ENCODE data around the gene CCDC174.

DNA sequence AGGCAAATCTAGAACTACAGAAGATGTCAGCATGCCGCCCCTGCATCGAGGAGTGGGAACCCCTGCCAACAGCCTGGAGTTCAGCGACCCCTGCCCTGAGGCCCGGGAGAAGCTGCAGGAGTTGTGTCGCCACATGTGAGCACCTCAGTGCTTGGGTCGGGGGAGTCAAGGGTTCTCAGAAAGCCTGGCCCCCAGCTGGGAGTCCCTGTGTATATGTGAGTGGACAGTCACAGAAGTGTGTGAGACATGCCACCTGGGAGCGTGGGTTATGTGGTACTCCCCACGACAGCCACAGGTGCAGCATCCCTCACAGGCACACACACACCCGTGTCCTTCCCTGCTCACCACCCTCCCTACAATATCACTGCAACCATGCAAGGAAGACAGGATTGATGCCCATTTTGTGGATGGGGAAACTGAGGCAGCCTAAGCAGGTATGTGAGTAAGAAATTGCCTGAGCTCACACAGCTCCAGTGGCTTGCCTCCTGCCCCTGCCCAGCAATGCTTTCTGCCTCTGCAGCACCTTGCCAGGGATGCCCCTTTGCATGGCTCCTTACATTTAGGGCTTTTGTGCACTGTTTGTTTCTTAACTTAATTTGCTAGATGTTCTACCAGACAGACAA lies 51.7 kb downstream of the CCDC174 start:
- TF ChIP-seq, protein P1, sequence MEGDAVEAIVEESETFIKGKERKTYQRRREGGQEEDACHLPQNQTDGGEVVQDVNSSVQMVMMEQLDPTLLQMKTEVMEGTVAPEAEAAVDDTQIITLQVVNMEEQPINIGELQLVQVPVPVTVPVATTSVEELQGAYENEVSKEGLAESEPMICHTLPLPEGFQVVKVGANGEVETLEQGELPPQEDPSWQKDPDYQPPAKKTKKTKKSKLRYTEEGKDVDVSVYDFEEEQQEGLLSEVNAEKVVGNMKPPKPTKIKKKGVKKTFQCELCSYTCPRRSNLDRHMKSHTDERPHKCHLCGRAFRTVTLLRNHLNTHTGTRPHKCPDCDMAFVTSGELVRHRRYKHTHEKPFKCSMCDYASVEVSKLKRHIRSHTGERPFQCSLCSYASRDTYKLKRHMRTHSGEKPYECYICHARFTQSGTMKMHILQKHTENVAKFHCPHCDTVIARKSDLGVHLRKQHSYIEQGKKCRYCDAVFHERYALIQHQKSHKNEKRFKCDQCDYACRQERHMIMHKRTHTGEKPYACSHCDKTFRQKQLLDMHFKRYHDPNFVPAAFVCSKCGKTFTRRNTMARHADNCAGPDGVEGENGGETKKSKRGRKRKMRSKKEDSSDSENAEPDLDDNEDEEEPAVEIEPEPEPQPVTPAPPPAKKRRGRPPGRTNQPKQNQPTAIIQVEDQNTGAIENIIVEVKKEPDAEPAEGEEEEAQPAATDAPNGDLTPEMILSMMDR (tag by site-specific recombination; IDR thresholded peaks at IDR 0.05), result no peak
- TF ChIP-seq ZBTB7A (tag by site-specific recombination; IDR thresholded peaks at IDR 0.05; ENCODE audit: low read depth), result no peak
- TF ChIP-seq, protein P2, sequence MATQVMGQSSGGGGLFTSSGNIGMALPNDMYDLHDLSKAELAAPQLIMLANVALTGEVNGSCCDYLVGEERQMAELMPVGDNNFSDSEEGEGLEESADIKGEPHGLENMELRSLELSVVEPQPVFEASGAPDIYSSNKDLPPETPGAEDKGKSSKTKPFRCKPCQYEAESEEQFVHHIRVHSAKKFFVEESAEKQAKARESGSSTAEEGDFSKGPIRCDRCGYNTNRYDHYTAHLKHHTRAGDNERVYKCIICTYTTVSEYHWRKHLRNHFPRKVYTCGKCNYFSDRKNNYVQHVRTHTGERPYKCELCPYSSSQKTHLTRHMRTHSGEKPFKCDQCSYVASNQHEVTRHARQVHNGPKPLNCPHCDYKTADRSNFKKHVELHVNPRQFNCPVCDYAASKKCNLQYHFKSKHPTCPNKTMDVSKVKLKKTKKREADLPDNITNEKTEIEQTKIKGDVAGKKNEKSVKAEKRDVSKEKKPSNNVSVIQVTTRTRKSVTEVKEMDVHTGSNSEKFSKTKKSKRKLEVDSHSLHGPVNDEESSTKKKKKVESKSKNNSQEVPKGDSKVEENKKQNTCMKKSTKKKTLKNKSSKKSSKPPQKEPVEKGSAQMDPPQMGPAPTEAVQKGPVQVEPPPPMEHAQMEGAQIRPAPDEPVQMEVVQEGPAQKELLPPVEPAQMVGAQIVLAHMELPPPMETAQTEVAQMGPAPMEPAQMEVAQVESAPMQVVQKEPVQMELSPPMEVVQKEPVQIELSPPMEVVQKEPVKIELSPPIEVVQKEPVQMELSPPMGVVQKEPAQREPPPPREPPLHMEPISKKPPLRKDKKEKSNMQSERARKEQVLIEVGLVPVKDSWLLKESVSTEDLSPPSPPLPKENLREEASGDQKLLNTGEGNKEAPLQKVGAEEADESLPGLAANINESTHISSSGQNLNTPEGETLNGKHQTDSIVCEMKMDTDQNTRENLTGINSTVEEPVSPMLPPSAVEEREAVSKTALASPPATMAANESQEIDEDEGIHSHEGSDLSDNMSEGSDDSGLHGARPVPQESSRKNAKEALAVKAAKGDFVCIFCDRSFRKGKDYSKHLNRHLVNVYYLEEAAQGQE (tag by site-specific recombination; IDR thresholded peaks at IDR 0.05), result no peak
- TF ChIP-seq, protein P3, sequence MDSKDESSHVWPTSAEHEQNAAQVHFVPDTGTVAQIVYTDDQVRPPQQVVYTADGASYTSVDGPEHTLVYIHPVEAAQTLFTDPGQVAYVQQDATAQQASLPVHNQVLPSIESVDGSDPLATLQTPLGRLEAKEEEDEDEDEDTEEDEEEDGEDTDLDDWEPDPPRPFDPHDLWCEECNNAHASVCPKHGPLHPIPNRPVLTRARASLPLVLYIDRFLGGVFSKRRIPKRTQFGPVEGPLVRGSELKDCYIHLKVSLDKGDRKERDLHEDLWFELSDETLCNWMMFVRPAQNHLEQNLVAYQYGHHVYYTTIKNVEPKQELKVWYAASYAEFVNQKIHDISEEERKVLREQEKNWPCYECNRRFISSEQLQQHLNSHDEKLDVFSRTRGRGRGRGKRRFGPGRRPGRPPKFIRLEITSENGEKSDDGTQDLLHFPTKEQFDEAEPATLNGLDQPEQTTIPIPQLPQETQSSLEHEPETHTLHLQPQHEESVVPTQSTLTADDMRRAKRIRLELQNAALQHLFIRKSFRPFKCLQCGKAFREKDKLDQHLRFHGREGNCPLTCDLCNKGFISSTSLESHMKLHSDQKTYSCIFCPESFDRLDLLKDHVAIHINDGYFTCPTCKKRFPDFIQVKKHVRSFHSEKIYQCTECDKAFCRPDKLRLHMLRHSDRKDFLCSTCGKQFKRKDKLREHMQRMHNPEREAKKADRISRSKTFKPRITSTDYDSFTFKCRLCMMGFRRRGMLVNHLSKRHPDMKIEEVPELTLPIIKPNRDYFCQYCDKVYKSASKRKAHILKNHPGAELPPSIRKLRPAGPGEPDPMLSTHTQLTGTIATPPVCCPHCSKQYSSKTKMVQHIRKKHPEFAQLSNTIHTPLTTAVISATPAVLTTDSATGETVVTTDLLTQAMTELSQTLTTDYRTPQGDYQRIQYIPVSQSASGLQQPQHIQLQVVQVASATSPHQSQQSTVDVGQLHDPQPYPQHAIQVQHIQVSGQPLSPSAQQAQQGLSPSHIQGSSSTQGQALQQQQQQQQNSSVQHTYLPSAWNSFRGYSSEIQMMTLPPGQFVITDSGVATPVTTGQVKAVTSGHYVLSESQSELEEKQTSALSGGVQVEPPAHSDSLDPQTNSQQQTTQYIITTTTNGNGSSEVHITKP (tag by site-specific recombination; IDR thresholded peaks at IDR 0.05), result no peak
- no peak for TF ChIP-seq SP2 (tag by site-specific recombination; IDR thresholded peaks at IDR 0.05)

Measured in HEK293 (cell line).